Measurements from ENCODE around the gene KAZALD1.

The KAZALD1 gene

DNA sequence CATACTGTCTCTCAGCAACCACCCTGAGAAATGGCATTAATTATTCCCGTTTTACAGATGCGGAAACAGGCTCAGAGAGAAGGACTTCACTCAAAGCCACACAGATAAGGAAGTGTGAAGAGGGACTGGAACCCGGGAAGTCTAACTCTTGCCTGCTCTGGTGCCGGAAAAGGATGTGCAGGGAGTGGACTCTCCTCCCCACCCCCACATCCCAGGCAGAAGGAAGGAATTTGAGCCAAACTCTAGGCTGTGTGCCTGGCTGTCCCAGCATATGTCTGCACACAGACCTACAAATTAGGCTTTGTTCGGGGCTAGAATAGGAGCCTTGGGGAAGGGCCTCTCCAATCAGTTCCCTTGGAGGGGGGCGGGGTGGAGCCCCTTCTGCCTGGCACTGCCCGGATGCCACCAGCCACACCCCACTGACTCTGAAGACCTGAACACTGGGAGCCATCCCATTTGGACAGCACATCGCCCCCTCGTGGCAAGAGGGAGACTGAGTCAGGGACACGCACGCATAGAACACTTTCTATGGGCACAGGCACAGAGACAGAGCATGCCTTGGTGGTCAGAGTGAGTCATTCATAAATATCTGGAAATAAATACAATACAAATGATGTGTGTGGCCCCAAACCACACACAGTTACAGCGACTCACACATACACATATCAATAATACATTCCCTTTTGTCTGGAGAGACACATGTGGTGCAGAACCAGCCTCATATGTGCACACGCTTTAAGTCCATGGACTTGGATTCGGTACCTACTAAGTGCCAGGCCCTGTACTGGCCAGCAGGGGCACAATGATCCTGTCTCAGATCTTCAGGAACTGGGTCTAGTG, 49.0 kb upstream of the KAZALD1 start (continued):
- TF ChIP-seq PRDM1 (tag by site-specific recombination; IDR thresholded peaks at IDR 0.05) (no peak), BCL6B (tag by site-specific recombination; IDR thresholded peaks at IDR 0.05) (no peak), FEZF1 (tag by site-specific recombination; IDR thresholded peaks at IDR 0.05) (no peak), ZNF398 (tag by site-specific recombination; IDR thresholded peaks at IDR 0.05) (no peak), ZNF600 (tag by site-specific recombination; IDR thresholded peaks at IDR 0.05) (peak; percentile 70; the same call in 1 of the 2 replicates), SP3 (tag by site-specific recombination; IDR thresholded peaks at IDR 0.05) (no peak), ATF2 (tag by site-specific recombination; IDR thresholded peaks at IDR 0.05; ENCODE audit: low read depth) (no peak), ZNF133 (tag by site-specific recombination; IDR thresholded peaks at IDR 0.05) (no peak), ZNF549 (tag by site-specific recombination; IDR thresholded peaks at IDR 0.05) (no peak), ZNF341 (tag by site-specific recombination; IDR thresholded peaks at IDR 0.05; ENCODE audit: low read depth) (peak; percentile 90), KLF9 (tag by site-specific recombination; IDR thresholded peaks at IDR 0.05; ENCODE audit: low read depth) (peak; percentile 65; the same call in 1 of the 2 replicates), ZBTB17 (tag by site-specific recombination; IDR thresholded peaks at IDR 0.05) (peak; percentile 55; the same call in 1 of the 2 replicates), ZNF501 (tag by site-specific recombination; IDR thresholded peaks at IDR 0.05) (no peak), ZNF362 (tag by site-specific recombination; IDR thresholded peaks at IDR 0.05) (no peak), SCRT1 (tag by site-specific recombination; IDR thresholded peaks at IDR 0.05; ENCODE audit: borderline replicate concordance) (no peak), ZNF174 (tag by site-specific recombination; IDR thresholded peaks at IDR 0.05) (no peak), ZNF623 (tag by site-specific recombination; IDR thresholded peaks at IDR 0.05) (no peak), ZNF391 (tag by site-specific recombination; IDR thresholded peaks at IDR 0.05; ENCODE audit: borderline replicate concordance, low read depth) (no peak), ZNF777 (tag by site-specific recombination; IDR thresholded peaks at IDR 0.05; ENCODE audit: borderline replicate concordance) (no peak), ZNF510 (tag by site-specific recombination; IDR thresholded peaks at IDR 0.05; ENCODE audit: insufficient replicate concordance) (no peak), WT1 (tag by site-specific recombination; IDR thresholded peaks at IDR 0.05) (no peak), MZF1 (tag by site-specific recombination; IDR thresholded peaks at IDR 0.05; ENCODE audit: borderline replicate concordance) (no peak), ZNF610 (tag by site-specific recombination; IDR thresholded peaks at IDR 0.05; ENCODE audit: borderline replicate concordance) (no peak), ZNF366 (tag by site-specific recombination; conservative IDR thresholded peaks at IDR 0.05) (no peak), SETDB1 (IDR thresholded peaks at IDR 0.05; ENCODE audit: insufficient read length, low read length) (no peak), ZNF843 (tag by site-specific recombination; IDR thresholded peaks at IDR 0.05) (0 out of 2 replicates have a peak, but pooled peaks have one; percentile 14), OVOL3 (tag by site-specific recombination; IDR thresholded peaks at IDR 0.05) (no peak), ZNF701 (tag by site-specific recombination; IDR thresholded peaks at IDR 0.05) (no peak), KLF10 (tag by site-specific recombination; IDR thresholded peaks at IDR 0.05) (no peak), SCRT2 (tag by site-specific recombination; IDR thresholded peaks at IDR 0.05) (no peak)
- TF ChIP-seq, protein P1, sequence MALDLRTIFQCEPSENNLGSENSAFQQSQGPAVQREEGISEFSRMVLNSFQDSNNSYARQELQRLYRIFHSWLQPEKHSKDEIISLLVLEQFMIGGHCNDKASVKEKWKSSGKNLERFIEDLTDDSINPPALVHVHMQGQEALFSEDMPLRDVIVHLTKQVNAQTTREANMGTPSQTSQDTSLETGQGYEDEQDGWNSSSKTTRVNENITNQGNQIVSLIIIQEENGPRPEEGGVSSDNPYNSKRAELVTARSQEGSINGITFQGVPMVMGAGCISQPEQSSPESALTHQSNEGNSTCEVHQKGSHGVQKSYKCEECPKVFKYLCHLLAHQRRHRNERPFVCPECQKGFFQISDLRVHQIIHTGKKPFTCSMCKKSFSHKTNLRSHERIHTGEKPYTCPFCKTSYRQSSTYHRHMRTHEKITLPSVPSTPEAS (tag by site-specific recombination; IDR thresholded peaks at IDR 0.05): no peak
- TF ChIP-seq, protein P2, sequence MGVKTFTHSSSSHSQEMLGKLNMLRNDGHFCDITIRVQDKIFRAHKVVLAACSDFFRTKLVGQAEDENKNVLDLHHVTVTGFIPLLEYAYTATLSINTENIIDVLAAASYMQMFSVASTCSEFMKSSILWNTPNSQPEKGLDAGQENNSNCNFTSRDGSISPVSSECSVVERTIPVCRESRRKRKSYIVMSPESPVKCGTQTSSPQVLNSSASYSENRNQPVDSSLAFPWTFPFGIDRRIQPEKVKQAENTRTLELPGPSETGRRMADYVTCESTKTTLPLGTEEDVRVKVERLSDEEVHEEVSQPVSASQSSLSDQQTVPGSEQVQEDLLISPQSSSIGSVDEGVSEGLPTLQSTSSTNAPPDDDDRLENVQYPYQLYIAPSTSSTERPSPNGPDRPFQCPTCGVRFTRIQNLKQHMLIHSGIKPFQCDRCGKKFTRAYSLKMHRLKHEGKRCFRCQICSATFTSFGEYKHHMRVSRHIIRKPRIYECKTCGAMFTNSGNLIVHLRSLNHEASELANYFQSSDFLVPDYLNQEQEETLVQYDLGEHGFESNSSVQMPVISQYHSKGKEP (tag by site-specific recombination; IDR thresholded peaks at IDR 0.05): no peak

Data from HEK293 (cell line).